T-helper 1 cell (primary cell): Measurements from ENCODE around the gene SMPD3.
A peak's percentile ranks its signal among the peaks of the same experiment; 100 is the strongest.

Source experiments
- DNase-seq, 5 donors: peaks; one replicate each; pipeline ENCODE4 v3.0.0-alpha.2; 2012 to 2020

SMPD3 gene

GRCh38 chr16:68470461-68471150 is 22.3 kb upstream of the SMPD3 start:
- no peak for DNase-seq

GRCh38 chr16:68469796-68470460 is 21.6 kb upstream of the SMPD3 start:
- DNase-seq: peak in 1 of 5 donors; percentile 11

- DNase-seq: no peak
These were observed 20.5 kb upstream of the SMPD3 start for GRCh38 chr16:68468842-68469241.

- no peak for DNase-seq
These were observed 17.9 kb upstream of the SMPD3 start for GRCh38 chr16:68466174-68466573.

- no peak for DNase-seq
These were observed 15.6 kb upstream of the SMPD3 start for GRCh38 chr16:68463904-68464303.

GRCh38 chr16:68460067-68460466 is 11.8 kb upstream of the SMPD3 start:
- DNase-seq: no peak

- DNase-seq: no peak
These were observed 11.1 kb upstream of the SMPD3 start for GRCh38 chr16:68459457-68459856.

- DNase-seq: no peak
These were observed 10.2 kb upstream of the SMPD3 start for GRCh38 chr16:68458551-68458950.

GRCh38 chr16:68458101-68458500 is 9.8 kb upstream of the SMPD3 start:
- DNase-seq: no peak

- DNase-seq: no peak
These were observed 7.3 kb upstream of the SMPD3 start for GRCh38 chr16:68455631-68456030.

GRCh38 chr16:68454920-68455435 is 6.7 kb upstream of the SMPD3 start:
- no peak for DNase-seq

GRCh38 chr16:68453816-68454215 is 5.5 kb upstream of the SMPD3 start:
- no peak for DNase-seq

GRCh38 chr16:68452176-68452575 is 3.9 kb upstream of the SMPD3 start:
- DNase-seq: no peak

GRCh38 chr16:68451676-68452075 is 3.4 kb upstream of the SMPD3 start:
- no peak for DNase-seq

- DNase-seq: no peak
These were observed 2.5 kb upstream of the SMPD3 start for GRCh38 chr16:68450741-68451255.

GRCh38 chr16:68447653-68448359 is 502 bp downstream of the SMPD3 start:
- DNase-seq: no peak

GRCh38 chr16:68446681-68447652 is 1.3 kb downstream of the SMPD3 start:
- DNase-seq: no peak

GRCh38 chr16:68445458-68445857 is 2.9 kb downstream of the SMPD3 start:
- DNase-seq: peak in 1 of 5 donors; percentile 53

- DNase-seq: no peak
These were observed 4.2 kb downstream of the SMPD3 start for GRCh38 chr16:68444056-68444657.

- no peak for DNase-seq
These were observed 11.7 kb downstream of the SMPD3 start for GRCh38 chr16:68436581-68436980.

- no peak for DNase-seq
These were observed 13.6 kb downstream of the SMPD3 start for GRCh38 chr16:68434624-68435210.
